ENCODE results near the gene LSM10. TPM values are rescaled to one million over a fixed set of nuclear protein-coding genes. Genes with fewer than 3 reads are reported as not detected.

Gene LSM10
- total and polyA plus RNA-seq, 9 of the 15 experiments (the other 6 are each of a cell fraction or from before 2014, with no cell fraction given): 13.2 to 146 (median 68.9) TPM

DNA sequence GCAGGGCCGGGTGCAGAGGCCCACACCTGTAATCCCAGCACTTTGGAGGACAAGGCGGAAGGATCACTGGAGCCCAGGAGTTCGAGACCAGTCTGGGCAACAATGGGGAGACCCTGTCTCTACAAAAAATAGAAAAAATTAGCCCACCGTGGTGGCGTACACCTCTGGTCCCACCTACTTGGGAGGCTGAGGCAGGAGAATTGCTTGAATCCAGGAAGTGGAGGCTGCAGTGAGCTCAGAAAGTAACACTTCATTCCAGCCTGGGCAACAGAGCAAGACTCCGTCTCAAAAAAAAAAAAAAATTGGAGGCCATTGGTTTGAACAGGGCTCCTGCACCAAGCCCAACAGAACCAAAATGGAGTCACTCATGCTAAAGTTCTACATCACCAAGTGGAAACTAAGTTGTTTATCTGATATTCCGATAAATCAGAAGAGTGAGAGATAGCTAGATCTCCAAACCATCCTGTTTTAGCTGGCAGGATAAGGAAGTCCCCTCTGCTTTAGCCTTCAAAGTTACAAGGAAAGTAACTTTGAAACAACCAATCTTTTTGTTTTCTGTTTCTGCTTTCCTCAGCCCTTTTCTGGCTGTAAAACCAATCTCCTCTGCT, 766 bp upstream of the LSM10 start (continued):
- no peak for TF ChIP-seq JUND (IDR thresholded peaks at IDR 0.05; ENCODE audit: borderline replicate concordance, low read depth, low read length)
- TF ChIP-seq JUND (tag; IDR thresholded peaks at IDR 0.05; ENCODE audit: borderline replicate concordance, low read depth, low read length): peak; percentile 80; the same call in 2 of the 3 replicates
- TF ChIP-seq ZNF197 (CRISPR knock-in tag; IDR thresholded peaks at IDR 0.05; ENCODE audit: low read depth): peak; percentile 91; the same call in 1 of the 2 replicates
- TF ChIP-seq RFX7 (CRISPR knock-in tag; IDR thresholded peaks at IDR 0.05): peak; percentile 64; the same call in 1 of the 2 replicates
- TF ChIP-seq MCM2 (IDR thresholded peaks at IDR 0.05; ENCODE audit: low read depth): no peak
- TF ChIP-seq SAFB2 (IDR thresholded peaks at IDR 0.05; ENCODE audit: borderline replicate concordance, low read depth, low read length, severe bottlenecking): no peak
- TF ChIP-seq, protein P1, sequence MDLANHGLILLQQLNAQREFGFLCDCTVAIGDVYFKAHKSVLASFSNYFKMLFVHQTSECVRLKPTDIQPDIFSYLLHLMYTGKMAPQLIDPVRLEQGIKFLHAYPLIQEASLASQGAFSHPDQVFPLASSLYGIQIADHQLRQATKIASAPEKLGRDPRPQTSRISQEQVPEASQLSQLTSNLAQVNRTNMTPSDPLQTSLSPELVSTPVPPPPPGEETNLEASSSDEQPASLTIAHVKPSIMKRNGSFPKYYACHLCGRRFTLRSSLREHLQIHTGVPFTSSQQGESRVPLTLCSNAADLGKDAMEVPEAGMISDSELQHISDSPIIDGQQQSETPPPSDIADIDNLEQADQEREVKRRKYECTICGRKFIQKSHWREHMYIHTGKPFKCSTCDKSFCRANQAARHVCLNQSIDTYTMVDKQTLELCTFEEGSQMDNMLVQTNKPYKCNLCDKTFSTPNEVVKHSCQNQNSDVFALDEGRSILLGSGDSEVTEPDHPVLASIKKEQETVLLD (IDR thresholded peaks at IDR 0.05): peak; percentile 39; the same call in 1 of the 2 replicates
- TF ChIP-seq, protein P2, sequence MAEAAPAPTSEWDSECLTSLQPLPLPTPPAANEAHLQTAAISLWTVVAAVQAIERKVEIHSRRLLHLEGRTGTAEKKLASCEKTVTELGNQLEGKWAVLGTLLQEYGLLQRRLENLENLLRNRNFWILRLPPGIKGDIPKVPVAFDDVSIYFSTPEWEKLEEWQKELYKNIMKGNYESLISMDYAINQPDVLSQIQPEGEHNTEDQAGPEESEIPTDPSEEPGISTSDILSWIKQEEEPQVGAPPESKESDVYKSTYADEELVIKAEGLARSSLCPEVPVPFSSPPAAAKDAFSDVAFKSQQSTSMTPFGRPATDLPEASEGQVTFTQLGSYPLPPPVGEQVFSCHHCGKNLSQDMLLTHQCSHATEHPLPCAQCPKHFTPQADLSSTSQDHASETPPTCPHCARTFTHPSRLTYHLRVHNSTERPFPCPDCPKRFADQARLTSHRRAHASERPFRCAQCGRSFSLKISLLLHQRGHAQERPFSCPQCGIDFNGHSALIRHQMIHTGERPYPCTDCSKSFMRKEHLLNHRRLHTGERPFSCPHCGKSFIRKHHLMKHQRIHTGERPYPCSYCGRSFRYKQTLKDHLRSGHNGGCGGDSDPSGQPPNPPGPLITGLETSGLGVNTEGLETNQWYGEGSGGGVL (CRISPR knock-in tag; IDR thresholded peaks at IDR 0.05): peak; percentile 78; the same call in 1 of the 2 replicates
- TF ChIP-seq ZNF644 (tag; IDR thresholded peaks at IDR 0.05; ENCODE audit: low read depth): peak; percentile 97
- TF ChIP-seq CREB1 (IDR thresholded peaks at IDR 0.05): no peak
- TF ChIP-seq CREB1 (CRISPR knock-in tag; IDR thresholded peaks at IDR 0.05): no peak
- peak; percentile 97 for TF ChIP-seq GTF2A2 (tag; IDR thresholded peaks at IDR 0.05)
- peak; percentile 96 for TF ChIP-seq DDX20 (tag; IDR thresholded peaks at IDR 0.05; ENCODE audit: low read depth)
- peak; percentile 53; the same call in 1 of the 2 replicates for TF ChIP-seq ELF1 (tag; IDR thresholded peaks at IDR 0.05)
- TF ChIP-seq, protein P3, sequence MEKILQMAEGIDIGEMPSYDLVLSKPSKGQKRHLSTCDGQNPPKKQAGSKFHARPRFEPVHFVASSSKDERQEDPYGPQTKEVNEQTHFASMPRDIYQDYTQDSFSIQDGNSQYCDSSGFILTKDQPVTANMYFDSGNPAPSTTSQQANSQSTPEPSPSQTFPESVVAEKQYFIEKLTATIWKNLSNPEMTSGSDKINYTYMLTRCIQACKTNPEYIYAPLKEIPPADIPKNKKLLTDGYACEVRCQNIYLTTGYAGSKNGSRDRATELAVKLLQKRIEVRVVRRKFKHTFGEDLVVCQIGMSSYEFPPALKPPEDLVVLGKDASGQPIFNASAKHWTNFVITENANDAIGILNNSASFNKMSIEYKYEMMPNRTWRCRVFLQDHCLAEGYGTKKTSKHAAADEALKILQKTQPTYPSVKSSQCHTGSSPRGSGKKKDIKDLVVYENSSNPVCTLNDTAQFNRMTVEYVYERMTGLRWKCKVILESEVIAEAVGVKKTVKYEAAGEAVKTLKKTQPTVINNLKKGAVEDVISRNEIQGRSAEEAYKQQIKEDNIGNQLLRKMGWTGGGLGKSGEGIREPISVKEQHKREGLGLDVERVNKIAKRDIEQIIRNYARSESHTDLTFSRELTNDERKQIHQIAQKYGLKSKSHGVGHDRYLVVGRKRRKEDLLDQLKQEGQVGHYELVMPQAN (IDR thresholded peaks at IDR 0.05; ENCODE audit: borderline replicate concordance): no peak
- TF ChIP-seq, protein P4, sequence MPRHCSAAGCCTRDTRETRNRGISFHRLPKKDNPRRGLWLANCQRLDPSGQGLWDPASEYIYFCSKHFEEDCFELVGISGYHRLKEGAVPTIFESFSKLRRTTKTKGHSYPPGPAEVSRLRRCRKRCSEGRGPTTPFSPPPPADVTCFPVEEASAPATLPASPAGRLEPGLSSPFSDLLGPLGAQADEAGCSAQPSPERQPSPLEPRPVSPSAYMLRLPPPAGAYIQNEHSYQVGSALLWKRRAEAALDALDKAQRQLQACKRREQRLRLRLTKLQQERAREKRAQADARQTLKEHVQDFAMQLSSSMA (CRISPR knock-in tag; IDR thresholded peaks at IDR 0.05): no peak
- TF ChIP-seq, protein P5, sequence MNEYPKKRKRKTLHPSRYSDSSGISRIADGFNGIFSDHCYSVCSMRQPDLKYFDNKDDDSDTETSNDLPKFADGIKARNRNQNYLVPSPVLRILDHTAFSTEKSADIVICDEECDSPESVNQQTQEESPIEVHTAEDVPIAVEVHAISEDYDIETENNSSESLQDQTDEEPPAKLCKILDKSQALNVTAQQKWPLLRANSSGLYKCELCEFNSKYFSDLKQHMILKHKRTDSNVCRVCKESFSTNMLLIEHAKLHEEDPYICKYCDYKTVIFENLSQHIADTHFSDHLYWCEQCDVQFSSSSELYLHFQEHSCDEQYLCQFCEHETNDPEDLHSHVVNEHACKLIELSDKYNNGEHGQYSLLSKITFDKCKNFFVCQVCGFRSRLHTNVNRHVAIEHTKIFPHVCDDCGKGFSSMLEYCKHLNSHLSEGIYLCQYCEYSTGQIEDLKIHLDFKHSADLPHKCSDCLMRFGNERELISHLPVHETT (CRISPR knock-in tag; conservative IDR thresholded peaks at IDR 0.05 in 1 of 2, IDR thresholded peaks at IDR 0.05 in 1 of 2): peak in 1 of 2 experiments; percentile 92; a peak in 2 of 4 replicates
- peak; percentile 37; the same call in 1 of the 2 replicates for TF ChIP-seq ZNF445 (CRISPR knock-in tag; IDR thresholded peaks at IDR 0.05; ENCODE audit: low read depth)
- TF ChIP-seq SIN3A (IDR thresholded peaks at IDR 0.05; ENCODE audit: borderline replicate concordance in 2 of 2, control insufficient read depth in 1 of 2, low read depth in 2 of 2, low read length in 2 of 2): no peak
- TF ChIP-seq MECOM (CRISPR knock-in tag; IDR thresholded peaks at IDR 0.05): peak; percentile 93

All from K562 (cell line).